Measurements from ENCODE around the gene TFB1M.
"Not testable (repeated sequence)": the region's sequence is repeated elsewhere in the genome, so short reads cannot be mapped to it uniquely, and the experiment has no call there.

Gene TFB1M

DNA sequence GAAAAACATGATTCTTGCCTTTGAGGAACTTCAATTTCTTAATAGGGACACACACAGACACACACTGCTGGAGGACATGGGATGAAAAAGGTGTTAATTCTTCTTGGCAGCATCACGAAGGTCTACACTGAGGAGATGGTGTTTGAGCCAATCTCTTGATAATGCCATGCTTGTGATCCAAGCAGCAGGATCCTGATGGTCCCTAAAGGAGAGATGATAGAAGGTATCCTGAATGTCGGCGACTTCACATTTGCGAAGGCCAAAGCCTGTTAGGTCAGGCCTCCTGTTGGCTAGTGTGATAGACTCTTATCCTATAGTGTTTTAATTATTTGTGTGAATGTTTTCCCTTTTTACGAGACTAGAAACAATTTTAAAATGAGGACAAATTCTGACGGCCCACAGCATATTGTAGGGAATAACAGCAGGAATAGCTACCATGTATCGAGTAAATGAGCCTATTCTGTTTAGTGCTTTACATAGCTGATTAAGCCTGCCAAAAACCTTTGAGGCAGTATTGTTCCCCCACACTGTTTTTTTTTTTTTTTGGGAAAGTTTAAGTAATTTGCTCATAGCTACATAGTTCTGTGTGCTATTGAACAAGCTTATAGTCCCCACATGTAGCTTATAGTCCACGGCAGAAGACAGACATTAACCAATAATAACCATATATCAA lies 15.3 kb upstream of the TFB1M start:
- no peak for DNase-seq (ENCODE audit: low read depth)

DNA sequence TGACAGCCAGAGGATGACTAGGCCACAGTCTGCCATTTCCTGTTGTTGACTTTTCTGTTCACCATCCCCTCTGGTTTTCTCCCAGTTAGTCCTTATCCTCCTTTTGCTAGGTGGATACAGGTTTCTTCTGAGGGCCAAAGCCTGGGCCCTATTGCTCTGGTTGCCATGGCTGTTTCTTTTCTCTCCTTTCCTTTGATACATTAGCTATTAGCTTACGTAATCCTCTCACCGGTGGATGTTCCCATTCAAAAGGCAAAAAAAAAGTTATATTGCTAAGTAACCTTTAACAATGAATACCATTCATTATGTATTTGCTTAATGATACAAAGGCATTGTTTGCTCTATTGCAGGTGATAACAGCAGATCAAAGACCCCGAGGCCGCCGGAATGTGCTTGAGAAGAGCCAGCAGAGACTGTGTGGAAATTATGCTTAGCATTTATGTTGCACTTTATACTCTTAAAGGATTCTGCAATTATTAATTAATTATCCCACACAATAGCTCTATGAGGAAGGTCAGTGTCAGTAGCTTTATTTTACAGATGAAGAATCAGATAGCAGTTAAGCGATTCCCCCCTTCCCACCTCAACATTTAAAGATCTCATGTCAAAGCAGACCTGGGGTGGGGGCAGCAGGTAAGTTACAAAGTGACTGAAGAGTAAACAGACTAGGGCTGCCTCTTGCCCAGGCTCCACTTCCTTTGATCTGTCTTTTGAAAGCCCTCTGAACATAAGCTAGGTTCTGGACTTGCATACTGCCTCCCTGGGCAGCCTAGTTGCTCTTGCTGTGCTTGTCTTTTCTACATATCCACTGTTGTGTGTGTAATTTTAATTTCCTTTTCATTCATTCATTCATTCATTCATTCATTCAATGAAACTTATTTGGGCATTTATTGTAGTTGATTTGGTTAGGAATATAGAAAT lies 14.5 kb upstream of the TFB1M start:
- DNase-seq (ENCODE audit: low read depth): no peak

GRCh38 chr6:155328074-155328538 lies 13.8 kb upstream of the TFB1M start:
- no peak for DNase-seq (ENCODE audit: low read depth)

GRCh38 chr6:155327326-155328073 lies 13.2 kb upstream of the TFB1M start:
- peak; percentile 30 for DNase-seq (ENCODE audit: low read depth)

GRCh38 chr6:155325700-155326516 lies 11.6 kb upstream of the TFB1M start:
- DNase-seq (ENCODE audit: low read depth): no peak

- no peak for DNase-seq (ENCODE audit: low read depth)
These were observed 10.7 kb upstream of the TFB1M start for GRCh38 chr6:155324993-155325392.

- no peak for DNase-seq (ENCODE audit: low read depth)
These were observed 9.9 kb upstream of the TFB1M start for GRCh38 chr6:155324172-155324571.

DNA sequence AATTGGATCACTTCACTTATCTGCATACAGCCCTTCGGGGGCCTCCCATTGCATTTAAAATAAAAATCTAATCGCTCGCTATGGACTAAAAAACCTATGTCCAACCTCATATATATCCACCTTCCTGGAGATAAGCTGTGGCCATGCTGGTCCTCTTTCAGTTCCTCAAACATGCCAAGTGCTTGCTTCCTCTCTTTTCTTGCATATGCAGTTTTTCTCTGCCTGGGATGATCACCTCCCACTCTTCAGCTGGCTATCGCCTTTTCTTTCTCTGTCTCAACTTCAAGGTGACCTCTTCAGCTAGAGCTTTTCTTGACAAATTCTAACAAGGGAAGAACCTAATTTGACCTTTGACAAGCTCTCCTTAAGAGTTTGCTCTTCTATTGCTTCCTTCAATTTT lies 5.6 kb upstream of the TFB1M start:
- DNase-seq (ENCODE audit: low read depth): no peak

GRCh38 chr6:155317186-155317585 lies 2.9 kb upstream of the TFB1M start:
- no peak for DNase-seq (ENCODE audit: low read depth)

GRCh38 chr6:155316419-155316818 lies 2.1 kb upstream of the TFB1M start:
- no peak for DNase-seq (ENCODE audit: low read depth)

- no peak for DNase-seq (ENCODE audit: low read depth)
These were observed 1.2 kb upstream of the TFB1M start for GRCh38 chr6:155315516-155315871.

- DNase-seq (ENCODE audit: low read depth): no peak
These were observed 660 bp upstream of the TFB1M start for GRCh38 chr6:155314773-155315515.

GRCh38 chr6:155313602-155314091 lies 637 bp downstream of the TFB1M start:
- no peak for DNase-seq (ENCODE audit: low read depth)

DNA sequence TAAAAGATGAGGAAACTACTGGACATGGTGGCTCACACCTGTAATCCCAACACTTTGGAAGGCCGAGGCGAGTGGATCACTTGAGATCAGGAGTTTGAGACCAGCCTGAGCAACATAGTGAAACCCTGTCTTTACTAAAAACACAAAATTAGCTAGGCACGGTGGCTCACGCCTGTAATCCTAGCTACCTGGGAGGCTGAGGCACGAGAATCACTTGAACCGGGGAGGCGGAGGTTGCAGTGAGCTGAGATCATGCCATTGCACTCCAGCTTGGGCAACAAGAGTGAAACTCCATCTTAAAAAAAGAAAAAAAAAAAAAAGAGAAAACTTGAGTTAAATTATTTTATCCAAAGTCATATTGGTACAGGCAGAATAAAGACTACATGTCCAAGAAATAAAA lies 1.3 kb downstream of the TFB1M start:
- DNase-seq (ENCODE audit: low read depth): not testable (repeated sequence)

GRCh38 chr6:155311583-155311982 lies 2.7 kb downstream of the TFB1M start:
- DNase-seq (ENCODE audit: low read depth): no peak

DNA sequence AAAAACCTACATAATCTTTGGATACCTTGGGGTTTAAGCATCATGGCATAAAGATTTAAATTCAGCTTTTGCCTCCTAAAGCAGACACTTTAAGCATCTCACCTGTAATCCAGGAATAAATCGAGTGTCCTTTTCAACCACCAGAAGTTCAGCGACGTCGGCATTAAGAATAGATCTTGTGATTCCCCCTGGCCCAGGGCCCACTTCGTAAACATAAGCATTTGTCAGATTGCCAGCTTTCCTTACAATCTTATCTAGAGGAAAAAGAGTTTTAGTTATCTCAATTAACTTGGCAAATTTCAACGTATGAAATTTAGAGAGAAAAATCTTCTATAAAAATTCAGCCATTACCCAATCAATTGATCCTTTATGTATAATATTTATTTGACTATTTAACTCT lies 3.2 kb downstream of the TFB1M start:
- DNase-seq (ENCODE audit: low read depth): no peak

DNA sequence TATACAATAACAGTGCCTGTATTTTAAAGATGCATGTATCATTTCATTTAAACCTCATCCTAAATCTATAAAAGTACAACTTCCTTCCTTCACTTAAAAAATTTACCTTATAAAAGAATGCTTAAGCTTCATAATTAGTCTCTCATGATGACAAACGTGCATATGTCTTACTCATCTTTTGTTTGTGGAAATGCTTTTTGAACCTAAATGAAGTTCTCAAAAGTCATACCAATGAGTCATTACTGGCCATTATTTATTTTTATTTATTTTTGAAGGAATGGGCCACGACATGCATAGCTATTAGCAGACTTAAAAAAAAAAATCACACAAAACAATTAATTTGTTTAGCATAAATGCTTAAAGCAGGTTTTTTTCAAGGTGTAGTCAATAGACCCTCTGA lies 3.7 kb downstream of the TFB1M start:
- no peak for DNase-seq (ENCODE audit: low read depth)

DNA sequence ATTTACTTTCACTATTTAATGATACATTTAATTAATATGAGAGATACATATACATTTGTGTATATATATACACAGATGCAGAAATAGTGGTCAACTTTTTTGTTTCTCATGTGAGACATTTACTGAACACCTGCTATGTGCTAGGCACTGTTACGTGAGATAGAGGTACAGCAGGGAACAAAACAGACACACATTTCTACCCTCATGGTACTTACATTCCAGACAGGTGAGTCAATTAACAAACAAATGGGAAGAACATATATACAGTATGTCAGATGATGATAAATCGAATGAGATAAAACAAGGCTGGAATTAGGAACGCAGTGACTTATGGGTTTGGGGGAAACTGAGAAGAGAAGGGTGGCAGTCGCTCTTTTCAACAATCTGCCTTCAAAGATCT lies 5.1 kb downstream of the TFB1M start:
- no peak for DNase-seq (ENCODE audit: low read depth)

DNA sequence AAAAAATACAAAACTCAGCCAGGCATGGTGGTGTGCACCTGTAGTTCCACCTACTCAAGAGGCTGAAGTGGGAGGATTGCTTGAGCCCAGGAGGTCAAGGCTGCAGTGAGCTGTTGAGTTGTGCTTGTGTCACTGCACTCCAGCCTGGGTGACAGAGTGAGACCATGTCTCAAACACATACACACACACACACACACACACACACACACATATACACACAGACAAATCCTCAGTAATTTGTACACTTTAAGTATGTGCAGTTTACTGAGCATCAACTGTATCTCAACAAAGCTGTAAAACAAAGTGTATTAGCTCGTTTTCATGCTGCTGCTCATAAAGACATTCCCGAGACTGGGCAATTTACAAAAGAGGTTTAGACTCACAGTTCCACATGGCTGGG lies 7.3 kb downstream of the TFB1M start:
- no peak for DNase-seq (ENCODE audit: low read depth)

- no peak for DNase-seq (ENCODE audit: low read depth)
These were observed 10.9 kb downstream of the TFB1M start for GRCh38 chr6:155303361-155303870.

DNA sequence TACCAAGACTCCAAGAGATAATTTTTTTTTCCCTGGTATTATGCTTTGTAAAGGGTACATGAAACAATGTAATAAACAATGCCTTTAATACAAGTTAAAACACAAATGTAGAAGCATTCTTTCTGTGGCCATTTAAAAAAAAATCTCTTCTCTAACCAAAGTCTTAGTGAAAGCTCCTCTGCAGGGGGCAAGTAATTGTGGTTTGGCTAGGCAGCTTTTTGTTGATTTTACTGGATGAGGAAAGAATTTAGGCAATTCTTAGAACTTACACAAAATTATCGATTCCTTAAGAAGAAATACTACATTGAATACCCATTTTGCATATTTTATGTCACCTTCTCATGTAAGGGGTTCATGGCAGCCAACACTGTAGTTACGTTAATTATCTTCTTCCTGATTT lies 12.4 kb downstream of the TFB1M start:
- no peak for DNase-seq (ENCODE audit: low read depth)

Measured in stimulated activated CD8-positive, alpha-beta memory T cell treated with anti-CD3 and anti-CD28 coated beads, Interleukin-7, amount 100 ng/mL, for 24 hours (primary cell).